ENCODE data around the gene BRD9.

The BRD9 gene

DNA sequence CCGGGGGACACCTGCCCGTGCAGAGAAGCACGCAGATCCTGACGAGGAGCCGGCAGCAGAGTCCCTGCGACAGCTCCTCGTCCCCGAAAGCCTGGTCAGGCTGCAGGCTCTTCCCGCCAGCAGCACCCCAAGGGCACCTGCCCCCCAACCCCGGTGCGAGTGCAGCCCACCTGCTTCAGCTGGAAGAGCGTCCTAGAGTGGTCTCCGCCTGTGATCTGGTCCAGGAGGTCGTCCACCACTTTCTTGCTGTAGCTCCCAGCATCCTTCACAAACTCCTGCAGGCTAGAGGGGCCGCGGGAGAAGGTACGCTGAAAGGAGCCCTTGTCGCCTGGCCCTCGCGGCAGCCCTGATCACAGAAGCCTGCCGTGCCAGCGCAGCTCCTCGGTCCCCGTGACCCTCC lies 16.7 kb downstream of the BRD9 start:
- H3K27me3 ChIP-seq (ENCODE audit: low read depth, low read length): no peaks in the 10 kb centered on the region
- peaks cover 17% of the 10 kb centered on the region for H3K36me3 ChIP-seq (replicated peaks; ENCODE audit: low read depth, low read length)
- peaks cover 5% of the 10 kb centered on the region; the same call in 1 of the 2 replicates for H3K79me2 ChIP-seq (ENCODE audit: low read length)
- TF ChIP-seq, protein P1, sequence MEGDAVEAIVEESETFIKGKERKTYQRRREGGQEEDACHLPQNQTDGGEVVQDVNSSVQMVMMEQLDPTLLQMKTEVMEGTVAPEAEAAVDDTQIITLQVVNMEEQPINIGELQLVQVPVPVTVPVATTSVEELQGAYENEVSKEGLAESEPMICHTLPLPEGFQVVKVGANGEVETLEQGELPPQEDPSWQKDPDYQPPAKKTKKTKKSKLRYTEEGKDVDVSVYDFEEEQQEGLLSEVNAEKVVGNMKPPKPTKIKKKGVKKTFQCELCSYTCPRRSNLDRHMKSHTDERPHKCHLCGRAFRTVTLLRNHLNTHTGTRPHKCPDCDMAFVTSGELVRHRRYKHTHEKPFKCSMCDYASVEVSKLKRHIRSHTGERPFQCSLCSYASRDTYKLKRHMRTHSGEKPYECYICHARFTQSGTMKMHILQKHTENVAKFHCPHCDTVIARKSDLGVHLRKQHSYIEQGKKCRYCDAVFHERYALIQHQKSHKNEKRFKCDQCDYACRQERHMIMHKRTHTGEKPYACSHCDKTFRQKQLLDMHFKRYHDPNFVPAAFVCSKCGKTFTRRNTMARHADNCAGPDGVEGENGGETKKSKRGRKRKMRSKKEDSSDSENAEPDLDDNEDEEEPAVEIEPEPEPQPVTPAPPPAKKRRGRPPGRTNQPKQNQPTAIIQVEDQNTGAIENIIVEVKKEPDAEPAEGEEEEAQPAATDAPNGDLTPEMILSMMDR (IDR thresholded peaks at IDR 0.05; ENCODE audit: low read depth, low read length): no peak
- TF ChIP-seq EZH2phosphoT487 (IDR thresholded peaks at IDR 0.05; ENCODE audit: low read depth): no peak
- no peaks in the 10 kb centered on the region for H4K20me1 ChIP-seq (ENCODE audit: insufficient read depth, low read length)
- no peak overlapping the region for H3K4me2 ChIP-seq (ENCODE audit: low read length)
- no peaks in the 10 kb centered on the region for H3K9me3 ChIP-seq (ENCODE audit: insufficient read depth, low read length)
- no peak overlapping the region for H3K27ac ChIP-seq (ENCODE audit: low read length)
- H3K4me3 ChIP-seq (ENCODE audit: low read length): no peak overlapping the region
- H3K4me1 ChIP-seq (ENCODE audit: low read length): peaks cover 14% of the 10 kb centered on the region
- H3K9ac ChIP-seq (ENCODE audit: low read length): no peak overlapping the region
- no peak overlapping the region for H2AFZ ChIP-seq (ENCODE audit: low read depth, low read length)

- Histone ChIP-seq H3K9ac (ENCODE audit: low read length) (peak overlapping the region; percentile 22; the same call in 1 of the 2 replicates), H3K79me2 (ENCODE audit: low read length) (peaks cover 5% of the 10 kb centered on the region; the same call in 1 of the 2 replicates), H3K36me3 (replicated peaks; ENCODE audit: low read depth, low read length) (peaks cover 38% of the 10 kb centered on the region), H2AFZ (ENCODE audit: low read depth, low read length) (no peak overlapping the region), H3K4me2 (ENCODE audit: low read length) (peak overlapping the region; percentile 60), H4K20me1 (ENCODE audit: insufficient read depth, low read length) (no peaks in the 10 kb centered on the region), H3K4me1 (ENCODE audit: low read length) (peaks cover 14% of the 10 kb centered on the region), H3K27me3 (ENCODE audit: low read depth, low read length) (no peaks in the 10 kb centered on the region), H3K27ac (ENCODE audit: low read length) (peak overlapping the region; percentile 56), H3K9me3 (ENCODE audit: insufficient read depth, low read length) (no peaks in the 10 kb centered on the region), H3K4me3 (ENCODE audit: low read length) (peak overlapping the region; percentile 20; the same call in 1 of the 2 replicates)
- TF ChIP-seq EZH2phosphoT487 (IDR thresholded peaks at IDR 0.05; ENCODE audit: low read depth): no peak
- TF ChIP-seq, protein P1 (IDR thresholded peaks at IDR 0.05; ENCODE audit: low read depth, low read length): no peak
Measured at GRCh38 chr5:873328-873727, 19.3 kb downstream of the BRD9 start.

GRCh38 chr5:872301-872700 lies 20.3 kb downstream of the BRD9 start:
- no peaks in the 10 kb centered on the region for H3K9me3 ChIP-seq (ENCODE audit: insufficient read depth, low read length)
- H3K9ac ChIP-seq (ENCODE audit: low read length): no peak overlapping the region
- TF ChIP-seq, protein P1 (IDR thresholded peaks at IDR 0.05; ENCODE audit: low read depth, low read length): no peak
- no peak for TF ChIP-seq EZH2phosphoT487 (IDR thresholded peaks at IDR 0.05; ENCODE audit: low read depth)
- no peak overlapping the region for H3K27ac ChIP-seq (ENCODE audit: low read length)
- H3K79me2 ChIP-seq (ENCODE audit: low read length): peaks cover 5% of the 10 kb centered on the region; the same call in 1 of the 2 replicates
- no peak overlapping the region for H2AFZ ChIP-seq (ENCODE audit: low read depth, low read length)
- no peaks in the 10 kb centered on the region for H4K20me1 ChIP-seq (ENCODE audit: insufficient read depth, low read length)
- H3K36me3 ChIP-seq (replicated peaks; ENCODE audit: low read depth, low read length): peaks cover 38% of the 10 kb centered on the region
- H3K4me1 ChIP-seq (ENCODE audit: low read length): peaks cover 14% of the 10 kb centered on the region
- no peaks in the 10 kb centered on the region for H3K27me3 ChIP-seq (ENCODE audit: low read depth, low read length)
- H3K4me3 ChIP-seq (ENCODE audit: low read length): no peak overlapping the region
- no peak overlapping the region for H3K4me2 ChIP-seq (ENCODE audit: low read length)

- H4K20me1 ChIP-seq (ENCODE audit: insufficient read depth, low read length): no peaks in the 10 kb centered on the region
- peaks cover 5% of the 10 kb centered on the region; the same call in 1 of the 2 replicates for H3K79me2 ChIP-seq (ENCODE audit: low read length)
- no peak overlapping the region for H3K27ac ChIP-seq (ENCODE audit: low read length)
- no peaks in the 10 kb centered on the region for H3K27me3 ChIP-seq (ENCODE audit: low read depth, low read length)
- H3K4me2 ChIP-seq (ENCODE audit: low read length): no peak overlapping the region
- H2AFZ ChIP-seq (ENCODE audit: low read depth, low read length): no peak overlapping the region
- peaks cover 14% of the 10 kb centered on the region for H3K4me1 ChIP-seq (ENCODE audit: low read length)
- no peak overlapping the region for H3K9ac ChIP-seq (ENCODE audit: low read length)
- no peaks in the 10 kb centered on the region for H3K9me3 ChIP-seq (ENCODE audit: insufficient read depth, low read length)
- H3K36me3 ChIP-seq (replicated peaks; ENCODE audit: low read depth, low read length): peaks cover 38% of the 10 kb centered on the region
- TF ChIP-seq, protein P1 (IDR thresholded peaks at IDR 0.05; ENCODE audit: low read depth, low read length): no peak
- no peak for TF ChIP-seq EZH2phosphoT487 (IDR thresholded peaks at IDR 0.05; ENCODE audit: low read depth)
- no peak overlapping the region for H3K4me3 ChIP-seq (ENCODE audit: low read length)
Measured at GRCh38 chr5:871596-872298, 20.9 kb downstream of the BRD9 start.
